Medulla oblongata (tissue), 1 donor: ENCODE measurements around the gene CDC42BPG.

ENCODE experiments used
- DNase-seq: peaks from one replicate; pipeline ENCODE4 v3.0.0-alpha.2; 2015; ENCODE audit errors: extremely low spot score

Gene CDC42BPG

DNA sequence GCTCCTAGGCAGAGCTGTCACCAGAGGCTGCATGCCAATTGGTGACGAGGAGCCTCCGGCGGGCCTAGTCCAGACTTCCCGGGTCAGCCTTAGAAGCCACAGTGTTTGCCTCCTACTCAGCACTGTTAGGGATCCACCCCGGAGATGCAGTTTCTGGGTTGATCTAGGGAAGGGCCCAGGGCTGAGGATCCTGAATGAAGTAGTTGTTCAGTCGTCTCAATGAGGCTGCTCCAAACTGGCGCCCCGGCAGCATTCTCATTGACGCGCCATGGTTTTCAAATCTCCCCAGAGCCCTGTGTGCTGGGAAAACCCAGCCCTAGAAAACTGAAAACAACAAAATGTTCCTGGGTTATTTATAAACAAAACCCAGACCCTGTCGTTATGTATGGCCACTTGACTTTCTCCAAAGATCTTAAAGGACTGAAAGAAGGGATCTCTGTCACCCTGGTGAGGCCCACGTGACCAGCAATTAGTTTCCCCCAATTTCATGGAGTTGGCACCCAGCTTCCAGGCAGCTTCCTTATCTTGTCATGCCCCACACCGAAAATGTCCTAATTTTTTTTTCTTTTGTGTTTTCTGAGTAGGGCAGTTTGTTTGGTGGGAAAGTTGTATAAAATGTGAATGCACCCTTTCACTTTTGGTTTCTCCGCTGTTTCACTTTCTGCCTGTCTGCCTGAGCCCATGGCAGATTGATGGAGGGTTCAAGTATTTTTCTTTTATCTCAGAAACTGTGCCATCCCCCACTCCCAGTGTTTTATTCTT, 36.0 kb upstream of the CDC42BPG start:
- peak; percentile 20 for DNase-seq

DNA sequence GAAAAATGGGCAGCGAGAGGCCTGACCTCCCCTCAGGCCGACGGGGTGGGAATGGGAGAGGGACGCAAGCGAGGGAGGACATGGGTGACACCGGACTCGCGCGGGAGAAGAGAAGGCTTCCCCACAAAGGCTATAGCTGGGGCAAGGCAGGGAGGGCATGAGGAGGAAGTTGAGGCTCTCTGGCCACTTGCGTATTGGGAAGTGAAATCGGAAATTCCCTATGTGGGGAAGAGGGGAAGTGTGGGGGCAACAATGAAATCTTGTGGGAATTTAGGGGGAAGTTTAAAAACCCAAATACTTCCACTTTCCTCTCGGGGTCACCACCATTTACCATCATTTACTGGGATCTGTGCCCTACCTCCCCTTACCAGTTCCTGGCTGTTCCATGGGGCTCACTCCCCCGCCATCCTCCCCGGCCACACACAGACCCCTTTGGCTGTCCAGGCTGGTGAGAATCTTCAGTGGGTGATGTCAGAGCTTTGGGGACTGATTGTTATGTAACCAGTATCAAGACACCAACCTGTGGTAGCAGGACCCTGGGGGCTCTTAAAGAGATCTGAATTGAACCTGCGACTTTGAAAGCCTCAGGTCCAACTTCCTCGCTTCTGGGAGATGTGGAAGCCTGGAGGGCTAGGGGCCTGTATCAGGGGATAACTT, 34.9 kb upstream of the CDC42BPG start:
- peak; percentile 79 for DNase-seq

DNA sequence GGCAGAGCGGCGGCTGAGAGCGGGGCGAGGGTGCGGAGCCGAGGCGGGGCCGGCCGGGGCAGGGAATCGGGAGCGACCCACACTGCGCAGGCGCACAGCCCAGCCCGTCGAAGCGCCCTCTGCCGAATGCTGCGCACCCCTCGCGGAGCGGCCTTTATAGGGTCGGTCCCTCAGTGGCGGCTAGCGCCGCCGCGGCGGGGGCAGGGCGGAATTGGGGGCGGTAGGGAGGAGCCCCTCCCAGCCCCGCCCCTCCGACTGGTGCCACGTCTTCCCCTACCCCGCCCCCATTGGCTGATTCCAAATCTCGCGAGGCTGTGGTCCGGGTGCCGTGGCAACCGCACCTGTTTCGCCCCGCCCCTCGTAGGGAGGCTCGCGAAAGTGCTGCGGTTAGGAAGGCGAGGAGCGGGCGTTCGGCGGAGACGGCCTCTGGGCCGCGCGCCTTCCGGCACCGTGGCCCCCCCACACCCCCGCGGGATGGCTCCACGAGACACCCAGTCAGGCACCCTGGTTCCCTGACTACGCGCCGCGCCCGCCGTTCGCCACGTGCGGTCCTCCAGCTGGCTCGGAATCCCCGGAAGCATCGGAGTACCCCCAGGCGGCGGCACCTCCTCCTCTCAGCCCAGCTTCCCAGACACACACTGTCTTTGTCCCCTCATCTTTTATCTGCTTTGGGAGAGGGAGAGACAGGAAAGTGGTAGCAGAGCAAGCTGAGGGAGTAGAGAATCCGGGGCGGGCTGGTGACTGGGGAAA, 34.2 kb upstream of the CDC42BPG start, which contains the start of gene EHD1:
EHD1 (minus strand) TSS at position 128 of the 750 bp plus-strand sequence. CDS start 157 bp downstream, outside the sequence.
- DNase-seq: peak; percentile 99

- no peak for DNase-seq
These were observed 33.7 kb upstream of the CDC42BPG start for GRCh38 chr11:64878223-64878493.

GRCh38 chr11:64877390-64878222, 33.2 kb upstream of the CDC42BPG start:
- no peak for DNase-seq

DNA sequence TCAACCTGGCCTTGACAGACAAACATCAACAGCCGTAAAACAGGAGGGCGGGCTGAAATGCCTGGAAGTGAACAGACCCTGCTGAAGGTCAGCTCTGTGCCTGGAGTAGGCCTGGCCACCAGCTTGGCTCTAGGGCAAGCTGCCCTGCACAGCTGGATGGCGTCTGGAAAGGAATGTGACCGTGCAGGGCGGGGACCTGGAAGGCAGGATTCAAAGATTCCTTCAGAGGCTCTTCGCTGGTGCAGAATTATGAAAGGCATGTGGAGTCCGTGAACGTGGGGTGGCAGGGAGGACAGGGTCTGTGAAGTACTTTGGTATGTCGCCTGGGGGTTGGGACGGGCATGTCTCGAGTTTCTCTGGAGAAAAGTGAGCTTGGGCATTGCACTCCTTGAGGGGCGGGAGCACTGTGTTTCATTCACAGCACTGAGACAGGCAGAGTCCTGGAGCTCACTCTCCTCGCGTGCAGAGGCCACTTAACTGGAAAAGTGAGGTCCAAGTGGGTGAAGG, 32.4 kb upstream of the CDC42BPG start:
- DNase-seq: peak; percentile 35

GRCh38 chr11:64876229-64876750, 31.8 kb upstream of the CDC42BPG start:
- DNase-seq: peak; percentile 72

- peak; percentile 32 for DNase-seq
These were observed 31.1 kb upstream of the CDC42BPG start for GRCh38 chr11:64875369-64876228.

- peak; percentile 91 for DNase-seq
These were observed 30.1 kb upstream of the CDC42BPG start for GRCh38 chr11:64874308-64875240.

DNA sequence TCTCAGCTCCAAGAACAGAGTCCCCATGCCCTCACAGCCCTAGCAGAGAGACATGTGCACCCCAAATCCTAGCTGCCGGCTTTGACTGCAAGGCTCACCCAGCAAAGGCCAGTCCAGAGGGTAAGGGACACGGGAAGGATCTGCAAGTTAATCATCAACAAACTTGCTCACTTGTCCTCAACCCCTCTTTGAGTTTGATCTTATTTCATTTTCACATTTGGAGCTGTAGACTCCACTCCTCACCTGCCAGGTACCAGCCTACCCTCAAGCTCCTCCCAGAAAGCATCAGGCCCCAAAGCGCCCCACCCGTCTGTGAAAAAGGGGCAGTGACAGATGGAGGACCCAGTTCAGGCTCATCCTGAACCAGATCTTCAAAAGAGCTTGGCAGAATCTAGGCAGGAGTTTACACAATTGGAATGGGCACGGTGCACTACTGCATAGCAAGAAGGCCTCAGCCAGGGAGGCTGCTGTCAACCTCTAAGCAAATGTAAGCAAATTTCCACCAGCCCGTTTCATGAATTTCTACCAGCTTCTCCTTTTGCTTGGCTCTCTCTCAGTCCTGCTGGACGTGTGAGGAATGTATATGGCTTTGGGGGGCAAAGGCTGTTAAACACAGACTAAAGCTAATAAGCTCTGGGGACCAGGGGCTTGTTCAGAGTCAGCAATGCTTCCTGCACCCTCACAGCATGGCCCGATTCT, 28.5 kb upstream of the CDC42BPG start:
- no peak for DNase-seq

DNA sequence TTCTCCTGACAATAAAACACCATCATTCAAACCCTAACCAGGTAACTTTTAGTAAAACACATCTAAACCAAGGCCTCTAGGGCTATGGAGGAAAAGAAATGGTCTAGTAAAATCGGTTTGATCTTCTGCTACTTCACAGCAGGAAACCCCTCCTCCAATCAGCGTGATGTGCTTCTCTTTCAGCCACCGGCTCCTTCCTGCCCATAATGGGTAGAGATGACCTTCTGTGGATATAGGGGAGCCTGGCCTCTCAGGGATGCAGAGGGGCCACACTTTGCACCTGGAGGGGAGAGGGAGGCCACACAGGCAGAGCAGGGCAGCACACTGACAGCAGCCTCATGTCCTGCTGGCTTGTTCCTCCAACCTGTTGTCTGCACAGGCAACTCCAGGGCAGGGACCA, 27.0 kb upstream of the CDC42BPG start:
- DNase-seq: no peak

GRCh38 chr11:64870893-64871466, 26.5 kb upstream of the CDC42BPG start:
- DNase-seq: no peak

DNA sequence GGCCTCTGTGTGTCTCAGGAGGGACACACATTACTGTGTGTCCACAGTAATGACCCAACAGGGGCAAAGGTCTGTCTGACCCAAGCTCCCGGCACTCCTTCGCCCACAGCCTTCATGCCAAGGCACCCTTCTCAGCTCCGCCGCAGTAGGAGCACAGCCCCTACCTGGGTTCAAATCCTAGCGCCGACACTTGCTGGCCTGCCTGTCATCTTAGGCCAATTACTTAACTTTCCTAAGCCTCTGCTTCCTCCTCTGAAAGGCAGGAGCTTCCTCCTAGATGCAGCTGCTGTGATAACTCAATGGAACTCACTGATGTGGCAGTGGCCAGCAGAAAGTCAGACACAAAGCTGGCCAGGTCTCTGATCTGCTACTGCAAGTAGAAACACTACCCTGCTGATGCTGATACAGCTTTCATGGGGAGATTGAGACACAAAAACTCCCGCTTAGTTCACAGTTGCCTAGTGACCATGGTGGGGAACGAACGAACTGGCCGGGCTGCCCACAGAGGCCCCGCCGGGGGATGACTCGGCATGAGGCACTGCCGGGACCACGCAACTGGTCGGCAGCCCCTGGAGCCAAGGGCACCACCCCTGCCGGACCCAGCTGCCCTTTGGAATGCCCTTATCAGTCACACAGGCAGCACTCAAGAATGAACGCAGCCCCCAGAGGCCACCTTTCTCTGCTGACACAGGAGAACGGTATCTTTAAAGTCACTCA, 25.9 kb upstream of the CDC42BPG start:
- no peak for DNase-seq

GRCh38 chr11:64869571-64870175, 25.2 kb upstream of the CDC42BPG start:
- DNase-seq: no peak

DNA sequence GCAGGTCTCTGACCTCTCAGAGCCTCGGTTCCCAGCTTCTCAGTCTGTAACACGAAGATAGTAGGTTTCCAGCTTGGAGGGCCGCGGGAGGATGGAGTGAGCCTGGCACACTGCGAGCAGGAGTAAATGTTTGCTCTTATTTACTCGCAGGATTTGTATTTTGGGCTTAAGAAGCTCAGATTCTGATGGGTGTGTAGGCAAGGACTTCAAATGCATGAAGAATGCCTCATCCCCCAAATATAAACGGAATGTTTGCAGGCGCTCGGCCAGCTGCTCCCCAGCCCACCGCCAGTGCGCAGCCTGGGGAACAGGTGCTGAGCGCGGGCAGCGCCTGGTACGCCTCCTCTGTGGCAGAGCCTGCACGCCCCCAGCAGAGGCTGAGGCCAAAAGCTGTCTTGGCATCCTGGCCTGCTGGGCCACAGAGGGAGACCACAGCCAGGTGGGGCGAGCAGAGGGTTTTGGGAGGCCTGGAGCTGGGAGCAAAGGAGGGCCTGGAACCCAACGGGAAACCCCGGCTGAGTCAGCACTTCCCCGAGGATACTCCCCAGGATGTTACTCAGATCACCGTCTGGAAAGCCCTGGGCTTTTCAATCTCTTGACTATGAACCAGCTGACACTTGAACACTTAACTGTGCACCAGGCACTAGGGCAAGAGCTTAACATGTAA, 24.6 kb upstream of the CDC42BPG start:
- DNase-seq: no peak

GRCh38 chr11:64867748-64868462, 23.5 kb upstream of the CDC42BPG start:
- no peak for DNase-seq
